EL (cell line): ENCODE measurements around the gene OR51A2.
A peak's percentile ranks its signal among the peaks of the same experiment; 100 is the strongest.
"Not testable (repeated sequence)": the region's sequence is repeated elsewhere in the genome, so short reads cannot be mapped to it uniquely, and the experiment has no call there.

ENCODE experiments used
- DNase-seq: peaks from one replicate; pipeline ENCODE4 v3.0.0-alpha.2; 2016

OR51A2 gene, protein sequence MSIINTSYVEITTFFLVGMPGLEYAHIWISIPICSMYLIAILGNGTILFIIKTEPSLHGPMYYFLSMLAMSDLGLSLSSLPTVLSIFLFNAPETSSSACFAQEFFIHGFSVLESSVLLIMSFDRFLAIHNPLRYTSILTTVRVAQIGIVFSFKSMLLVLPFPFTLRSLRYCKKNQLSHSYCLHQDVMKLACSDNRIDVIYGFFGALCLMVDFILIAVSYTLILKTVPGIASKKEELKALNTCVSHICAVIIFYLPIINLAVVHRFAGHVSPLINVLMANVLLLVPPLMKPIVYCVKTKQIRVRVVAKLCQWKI

DNA sequence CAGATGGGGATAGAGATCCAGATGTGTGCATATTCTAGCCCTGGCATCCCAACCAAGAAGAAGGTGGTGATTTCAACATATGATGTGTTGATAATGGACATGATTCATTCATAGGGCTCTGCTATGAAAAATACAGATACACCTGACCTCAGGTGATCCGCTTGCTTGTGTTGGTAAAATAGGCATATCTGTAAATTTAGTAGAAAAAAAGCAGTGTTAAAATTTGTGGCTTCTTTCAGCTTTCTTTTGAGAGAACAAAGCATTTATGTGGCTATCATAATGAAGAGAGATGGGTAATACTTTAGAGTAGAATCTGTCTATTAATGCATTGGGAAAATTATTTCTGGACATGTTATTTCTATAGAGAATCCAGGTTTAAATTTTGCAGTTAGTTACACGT is at the start of gene OR51A2:
TSS of gene OR51A2 (minus strand) at position 101 of the 400 bp plus-strand sequence. CDS start at position 101, 0 bp downstream.
- not testable (repeated sequence) for DNase-seq

DNA sequence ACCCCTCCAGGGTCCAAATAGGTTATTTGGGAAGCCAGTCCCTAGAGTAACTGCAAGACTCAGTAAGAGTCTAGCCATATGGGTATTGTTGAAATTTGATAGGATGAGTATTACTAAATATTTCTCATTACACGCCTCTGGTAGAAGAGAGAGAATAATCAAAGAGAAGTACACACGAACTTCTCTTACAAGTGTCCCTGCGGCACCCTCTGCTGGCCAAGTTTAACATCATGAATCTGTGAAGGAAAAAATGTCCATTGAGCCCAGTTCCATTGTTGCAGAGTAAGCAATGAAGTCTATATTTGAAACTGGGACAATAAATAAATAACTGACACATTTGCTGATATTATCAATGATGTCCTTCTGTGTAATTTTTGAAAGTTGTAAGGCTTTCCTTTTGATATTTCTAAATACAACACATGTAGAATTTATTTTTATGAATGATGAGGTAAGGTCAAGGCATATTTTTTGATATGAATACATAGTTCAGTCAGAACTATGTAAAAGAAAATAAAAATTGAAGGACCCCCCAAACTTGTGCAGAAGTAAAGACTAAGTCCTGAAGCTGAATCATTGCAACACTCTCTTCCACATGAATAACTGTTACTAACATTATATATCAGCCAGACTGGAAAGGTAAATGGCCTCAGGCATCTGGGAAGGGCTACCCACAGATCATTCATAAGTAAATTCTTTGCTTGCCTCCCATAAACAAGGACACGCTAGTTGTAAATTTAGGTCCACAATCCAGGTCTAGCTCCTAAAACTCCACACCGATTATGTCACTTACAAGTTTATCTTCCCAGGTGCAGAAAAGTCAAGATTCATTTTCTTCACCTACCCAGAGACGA is 49.1 kb upstream of the OR51A2 start:
- peak; percentile 50 for DNase-seq

DNA sequence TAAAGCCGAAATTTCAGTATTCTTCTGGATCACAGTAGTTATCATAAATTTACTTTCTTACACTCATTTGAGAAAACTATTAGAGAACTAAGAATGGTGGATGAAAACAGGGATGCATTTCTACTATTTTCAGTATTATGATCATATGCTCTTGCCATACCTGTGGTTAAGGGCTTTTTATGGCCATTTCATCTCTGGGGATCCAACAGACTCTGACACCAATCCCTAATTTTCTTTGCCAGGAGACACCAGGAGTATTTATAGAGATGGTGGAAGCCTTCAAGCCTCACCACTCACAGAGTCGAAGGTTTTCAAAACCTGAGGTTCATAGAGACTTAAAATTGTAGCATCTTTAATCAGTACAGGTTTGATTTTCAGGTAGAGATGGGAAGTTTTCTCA is 39.0 kb upstream of the OR51A2 start, which contains the start of gene OR51L1:
TSS of gene OR51L1 (plus strand) at position 301 of the 400 bp plus-strand sequence. CDS start 4,132 bp downstream, outside the sequence.
- DNase-seq: no peak

DNA sequence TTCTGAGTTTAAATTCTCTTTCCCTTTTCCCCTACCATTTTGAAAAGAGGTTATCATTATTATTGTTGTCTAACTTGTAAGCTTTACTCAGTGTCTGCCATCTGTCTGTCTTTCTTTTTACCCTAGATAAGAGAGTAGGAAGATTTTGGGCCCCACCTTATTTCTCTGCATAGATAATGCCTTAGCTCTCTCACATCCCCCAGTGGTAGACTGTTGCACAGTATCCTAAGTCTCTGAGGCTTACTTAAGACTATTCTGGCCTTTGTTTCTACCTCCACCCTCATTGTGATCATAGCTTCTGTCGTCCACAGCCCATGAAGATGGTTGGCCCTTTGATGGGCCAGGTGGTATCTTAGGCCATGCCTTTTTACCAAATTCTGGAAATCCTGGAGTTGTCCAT is 35.5 kb upstream of the OR51A2 start:
- no peak for DNase-seq

DNA sequence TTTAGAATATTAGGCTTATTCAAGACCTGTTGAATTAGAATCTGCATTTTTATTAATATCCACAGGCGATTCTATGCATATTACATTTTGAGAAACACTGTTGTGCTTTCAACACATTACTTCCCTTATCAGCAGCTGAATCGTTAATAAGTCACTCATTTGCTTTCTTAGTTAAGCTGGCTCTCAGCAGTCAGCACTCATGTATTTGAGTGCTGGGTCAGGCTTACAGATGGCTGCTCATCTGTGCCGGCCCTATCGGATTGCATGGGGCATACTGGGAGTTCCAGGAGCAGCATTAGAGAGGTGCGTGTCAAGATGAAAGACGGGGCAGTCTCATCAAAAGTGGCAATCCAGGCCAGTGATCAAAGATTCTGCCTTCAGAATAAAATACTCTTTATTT is 28.3 kb upstream of the OR51A2 start:
- DNase-seq: no peak

DNA sequence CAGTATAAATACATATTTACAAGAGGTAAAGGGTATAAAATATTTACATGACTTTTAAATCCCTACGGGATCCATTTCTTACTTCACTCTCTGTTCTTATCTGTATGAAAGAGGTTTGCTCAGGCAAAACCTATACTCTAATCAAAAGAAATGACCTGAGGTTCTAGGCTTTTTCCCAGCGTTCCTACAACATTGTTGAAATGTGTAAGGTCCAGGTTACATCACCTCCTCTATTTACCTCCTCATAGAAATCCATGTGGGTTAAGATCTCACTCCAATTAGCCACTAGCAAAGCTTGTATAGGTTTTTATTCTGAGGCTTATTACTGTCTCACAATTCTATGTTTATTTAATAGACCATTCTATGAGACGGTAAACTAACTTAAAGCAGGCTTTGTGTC is 27.2 kb upstream of the OR51A2 start:
- no peak for DNase-seq

DNA sequence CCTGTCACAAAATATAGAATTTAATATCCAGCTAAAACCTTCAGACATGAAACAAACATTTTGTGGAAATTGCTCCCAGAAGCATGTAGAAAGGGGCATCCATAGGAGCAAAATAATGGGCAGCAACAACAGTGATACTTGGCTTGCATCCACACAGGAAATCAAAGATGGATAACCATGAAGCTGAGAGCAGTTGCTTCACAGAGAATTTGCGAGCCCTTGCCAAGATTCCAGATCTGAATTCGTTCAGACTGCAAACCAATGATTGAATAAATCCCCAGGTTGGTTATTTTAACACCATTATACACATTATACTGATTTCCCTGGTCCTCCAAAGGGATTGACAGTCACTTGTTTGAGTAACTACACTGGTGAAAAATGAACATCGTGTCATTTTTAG is 23.5 kb upstream of the OR51A2 start:
- DNase-seq: no peak

DNA sequence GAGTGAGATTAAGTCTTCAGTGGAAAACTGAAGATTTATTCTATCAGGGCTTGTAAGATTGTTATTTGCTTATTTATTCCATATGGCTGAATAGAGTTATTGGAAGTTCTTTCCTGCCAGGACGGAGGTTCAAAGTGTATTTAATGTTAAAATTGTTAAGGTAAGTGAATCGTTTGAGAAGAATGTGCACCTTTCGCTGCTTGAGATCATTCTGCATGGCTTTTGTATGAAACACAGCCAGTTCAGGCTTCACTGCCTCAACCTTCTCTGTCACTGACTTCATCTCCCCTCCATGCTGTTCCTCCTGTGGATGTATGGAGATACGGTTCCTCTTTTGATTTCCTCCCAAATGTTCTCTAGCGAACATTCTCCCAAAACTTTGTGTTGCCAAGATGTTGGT is 19.9 kb upstream of the OR51A2 start:
- no peak for DNase-seq

DNA sequence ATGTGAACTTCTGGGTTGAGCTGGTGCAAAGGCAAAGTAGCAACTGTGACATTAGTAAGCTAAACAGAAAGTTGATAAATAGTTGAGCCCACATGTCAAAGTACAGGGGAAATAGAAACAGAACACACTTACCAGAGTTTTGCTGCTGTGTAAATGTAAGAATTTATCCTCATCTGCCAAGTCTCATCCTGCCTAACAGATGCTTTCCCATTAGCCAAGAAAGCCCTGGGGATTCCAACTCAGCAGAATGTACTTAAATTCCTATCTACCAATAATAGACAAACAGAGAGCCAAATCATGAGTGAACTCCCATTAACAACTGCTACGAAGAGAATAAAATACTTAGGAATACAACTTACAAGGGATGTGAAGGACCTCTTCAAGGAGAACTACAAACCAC is 7.3 kb upstream of the OR51A2 start:
- DNase-seq: no peak

DNA sequence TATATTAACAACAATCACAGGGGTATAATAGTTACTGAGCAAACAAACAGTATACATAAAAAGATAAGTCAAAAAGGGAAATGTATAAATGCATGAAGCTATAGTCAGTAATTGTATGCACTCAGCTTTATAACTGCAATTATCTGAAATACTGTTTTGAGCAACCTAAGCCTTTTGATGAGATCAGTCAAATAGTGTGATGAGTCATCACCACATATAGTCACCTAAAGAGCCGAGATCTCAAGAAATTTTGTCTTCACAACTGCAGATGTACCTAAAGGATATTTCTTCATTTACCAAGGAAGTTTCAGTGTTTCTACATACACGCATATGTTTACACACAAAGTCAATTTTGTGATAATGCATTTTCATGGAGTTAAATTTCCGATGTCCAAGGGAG is 5.4 kb upstream of the OR51A2 start:
- DNase-seq: no peak

DNA sequence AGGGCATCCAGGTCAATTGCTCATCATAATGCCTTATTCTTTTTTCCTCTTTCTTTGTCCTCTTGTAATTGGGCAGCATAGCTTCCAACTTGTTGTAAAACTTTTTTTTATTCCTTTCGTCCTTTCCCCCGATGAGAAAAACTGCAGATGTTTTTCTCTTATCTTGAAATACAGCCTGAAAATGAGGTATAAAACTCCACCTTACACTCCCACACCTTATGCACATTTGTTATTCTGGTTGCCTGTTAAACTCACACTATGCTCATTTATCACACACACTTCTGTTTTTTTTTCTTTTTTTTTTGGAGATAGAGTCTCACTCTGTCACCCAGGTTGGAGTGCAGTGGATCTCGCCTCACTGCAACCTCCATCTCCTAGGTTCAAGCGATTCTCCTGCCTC is 1.9 kb upstream of the OR51A2 start:
- no peak for DNase-seq

DNA sequence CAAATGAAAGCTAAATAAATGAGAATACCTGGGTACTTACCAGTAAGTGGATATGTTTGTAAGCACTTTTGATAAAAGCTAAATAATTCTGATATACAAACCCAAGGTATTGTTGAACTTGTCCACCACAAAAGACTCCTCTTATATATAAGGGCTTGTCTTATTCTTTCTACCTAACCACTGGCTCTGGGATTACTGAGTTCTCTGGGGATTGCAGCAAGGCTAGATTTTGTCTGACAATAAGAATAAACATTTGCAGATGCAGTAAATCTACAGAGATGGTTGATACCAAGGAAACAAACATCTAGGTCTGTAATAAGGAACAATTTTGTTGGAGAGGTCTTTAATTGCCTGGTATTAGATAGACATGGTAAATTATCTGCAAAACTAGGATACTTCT is 8.0 kb downstream of the OR51A2 start, which contains the start of gene OR51A4:
TSS of gene OR51A4 (minus strand) at position 101 of the 400 bp plus-strand sequence. CDS start 505 bp downstream, outside the sequence.
- no peak for DNase-seq

DNA sequence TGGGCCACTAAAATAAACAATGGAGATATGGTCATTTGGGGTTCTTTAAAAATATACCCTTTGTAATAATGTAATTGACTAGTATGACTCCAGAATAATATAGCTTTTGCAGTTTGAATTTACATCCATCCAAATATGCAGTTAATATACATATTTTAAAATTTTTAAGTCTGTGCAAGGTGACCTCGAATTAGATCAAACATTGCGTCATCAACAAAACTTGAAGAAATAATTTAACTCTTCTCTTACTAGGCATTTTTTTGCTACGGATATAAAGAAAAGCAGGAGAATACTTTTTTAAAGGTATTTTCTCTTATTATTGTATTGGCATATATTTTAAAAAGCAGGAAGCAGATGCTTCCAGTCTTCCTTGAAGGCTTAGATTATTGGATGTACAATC is 18.8 kb downstream of the OR51A2 start:
- no peak for DNase-seq

DNA sequence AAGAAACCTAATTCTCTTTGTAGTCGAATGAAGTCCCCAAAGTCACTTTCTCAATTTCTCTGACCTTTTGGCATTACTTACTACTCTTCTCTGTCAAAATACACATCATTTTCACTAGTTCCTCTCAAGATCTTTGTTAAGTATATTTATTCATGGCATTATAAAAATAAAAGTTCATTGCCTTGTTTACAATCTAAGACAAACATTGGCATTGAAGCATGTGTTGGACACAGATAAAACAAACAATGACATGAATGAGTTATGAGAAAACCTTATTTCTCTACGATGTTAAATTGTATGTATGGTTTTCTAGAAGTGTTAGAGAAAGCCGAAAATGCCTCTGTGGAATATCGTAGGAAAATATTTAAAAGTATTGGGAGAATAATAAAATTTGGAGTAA is 22.8 kb downstream of the OR51A2 start:
- no peak for DNase-seq

DNA sequence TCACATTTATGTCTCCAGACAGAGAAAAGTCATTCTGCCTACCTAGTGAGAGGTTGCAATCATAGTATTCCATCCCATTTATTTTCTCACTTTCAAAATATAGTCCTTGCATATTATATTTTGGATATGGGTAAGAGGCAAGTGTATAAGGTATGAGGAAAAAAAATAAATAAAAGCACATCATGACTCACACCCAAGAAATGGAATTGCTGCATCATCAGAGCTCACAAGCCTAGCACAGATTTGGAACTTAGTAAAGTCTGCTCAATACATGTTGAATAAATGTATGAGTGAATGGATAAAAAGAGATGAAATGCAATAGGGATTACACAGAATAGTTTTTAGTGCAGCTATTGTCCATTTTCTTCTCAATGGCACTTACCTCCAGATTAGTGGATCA is 28.9 kb downstream of the OR51A2 start:
- no peak for DNase-seq

DNA sequence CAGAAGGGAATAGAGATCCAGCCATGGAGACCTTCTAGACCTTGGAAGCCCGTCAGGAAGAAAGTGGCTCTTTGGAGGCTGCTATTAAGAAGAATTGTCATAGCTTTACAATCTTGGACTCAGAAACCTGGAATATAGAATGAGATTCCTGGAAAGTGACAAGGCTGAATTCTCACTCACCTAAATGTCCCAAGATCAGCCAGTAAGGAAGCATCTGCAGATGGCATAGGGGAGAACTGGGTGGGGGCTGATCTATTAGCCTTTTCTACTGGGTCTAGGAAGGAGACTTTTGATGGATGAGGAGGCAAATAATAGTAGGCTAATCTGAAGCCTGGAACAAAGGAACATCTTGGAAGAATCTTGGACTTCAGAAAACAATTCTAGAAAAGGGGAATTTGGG is 31.3 kb downstream of the OR51A2 start, which contains the start of gene OR51G1:
TSS of gene OR51G1 (minus strand) at position 101 of the 400 bp plus-strand sequence. CDS start at position 101, 0 bp downstream.
- no peak for DNase-seq

DNA sequence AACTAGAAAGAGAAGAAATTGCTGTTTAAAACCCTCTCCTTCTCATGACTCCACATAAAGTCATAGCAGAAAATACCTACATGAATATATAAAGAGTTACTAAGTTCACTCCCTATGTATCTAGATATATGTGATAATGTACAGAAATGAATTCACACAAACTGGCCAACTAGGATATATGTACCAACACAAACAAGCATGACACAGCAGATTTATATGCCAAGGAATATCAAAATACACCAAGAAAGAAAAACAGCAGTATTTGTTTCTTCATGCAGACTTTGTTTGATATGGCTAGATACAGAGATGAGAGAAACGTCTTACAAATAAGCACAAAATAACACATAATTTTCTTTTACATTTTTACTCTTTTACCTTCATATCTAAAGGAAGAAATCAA is 33.2 kb downstream of the OR51A2 start:
- no peak for DNase-seq

DNA sequence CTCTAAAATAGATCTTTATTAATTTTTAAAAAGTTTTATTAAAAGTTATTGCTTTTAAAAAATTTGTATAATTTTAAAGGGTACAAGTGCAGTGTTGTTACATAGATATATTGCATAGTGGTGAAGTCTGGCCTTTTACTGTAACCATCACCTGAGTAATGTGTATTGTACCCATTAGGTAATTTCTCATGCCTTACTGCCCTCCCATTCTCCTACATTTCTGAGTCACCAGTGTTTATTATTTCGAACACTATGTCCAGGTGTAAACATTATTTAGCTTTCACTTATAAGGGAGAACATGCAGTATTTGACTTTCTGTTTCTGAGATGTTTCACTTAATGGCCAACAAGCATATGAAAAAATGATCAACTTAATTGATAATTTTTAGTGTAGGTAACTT is 33.7 kb downstream of the OR51A2 start:
- DNase-seq: no peak

DNA sequence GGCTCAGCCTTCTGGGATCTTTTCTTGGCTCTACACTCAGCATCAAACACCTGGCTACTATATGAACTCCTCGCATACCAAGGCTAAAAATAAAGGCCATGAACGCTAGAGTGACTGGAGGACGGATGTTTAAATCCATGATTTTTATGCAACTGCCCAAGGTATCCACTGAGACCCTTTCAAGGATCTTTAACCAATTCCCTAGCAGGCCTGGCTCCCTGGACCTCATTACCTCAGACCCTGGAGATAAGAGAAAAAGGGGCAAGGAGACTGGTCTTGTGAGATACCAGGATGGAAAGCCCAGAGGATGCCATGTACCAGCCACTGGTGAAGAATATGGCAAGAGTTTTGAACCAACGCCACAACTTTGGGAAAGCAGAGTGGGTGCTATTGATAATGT is 36.3 kb downstream of the OR51A2 start, which contains the start of gene OR51G2:
TSS of gene OR51G2 (minus strand) at position 101 of the 400 bp plus-strand sequence. CDS start 3,687 bp downstream, outside the sequence.
- no peak for DNase-seq

DNA sequence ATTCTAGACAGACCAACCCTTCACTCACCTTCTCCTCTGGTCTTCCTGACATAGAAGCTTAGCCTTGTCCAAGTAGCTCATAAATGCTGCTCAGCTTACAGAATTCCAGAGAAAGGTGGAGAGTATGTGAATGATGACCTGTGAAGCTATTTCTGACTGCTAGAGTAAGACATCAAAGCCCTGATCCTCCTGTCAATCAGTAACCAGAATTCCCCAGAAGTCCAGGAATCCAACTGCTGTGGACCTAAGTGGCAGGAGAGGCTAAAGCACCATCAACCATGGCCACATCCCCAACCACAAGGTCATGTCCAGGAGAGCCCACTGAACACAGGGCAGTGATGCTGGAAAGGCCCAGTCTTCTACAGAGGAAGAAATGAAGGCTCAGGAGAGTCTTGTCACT is 38.9 kb downstream of the OR51A2 start:
- no peak for DNase-seq
